GM12892 (cell line): ENCODE results near the gene GABRB3. TPM values are rescaled to one million over a fixed set of nuclear protein-coding genes. Genes with fewer than 3 reads are reported as not detected.

ENCODE experiments used
- DNase-seq: peaks from one replicate; pipeline ENCODE4 v3.0.0; 2011; ENCODE audit not compliant: insufficient read length
- FAIRE-seq: peaks from 2 replicates; lab custom pipeline; 2011; peaks lifted over from hg19 to GRCh38; lab: Jason Lieb, UNC
- POLR2A ChIP-seq: IDR thresholded peaks from 2 replicates; pipeline ENCODE4 v1.6.1; 2011; ENCODE audit warnings: low read depth, low read length, control low read depth
- POLR2AphosphoS5 ChIP-seq: IDR thresholded peaks from 2 replicates; pipeline ENCODE4 v1.6.1; 2011; ENCODE audit warnings: low read depth, low read length, control low read depth
- TAF1 ChIP-seq: IDR thresholded peaks from 2 replicates; pipeline ENCODE4 v1.6.1; 2011; ENCODE audit warnings: low read depth, mild to moderate bottlenecking, control low read depth, low read length, borderline replicate concordance
- polyA plus RNA-seq: library from polyadenylated mRNA; unstranded; fragments of >200 nt; gene quantifications from one replicate; pipeline ENCODE4 v1.2.1, GENCODE V29; 2012; ENCODE audit warnings: missing spikeins, inconsistent platforms; ENCODE audit not compliant: missing spikeins

Gene GABRB3
- not detected for polyA plus RNA-seq

DNA sequence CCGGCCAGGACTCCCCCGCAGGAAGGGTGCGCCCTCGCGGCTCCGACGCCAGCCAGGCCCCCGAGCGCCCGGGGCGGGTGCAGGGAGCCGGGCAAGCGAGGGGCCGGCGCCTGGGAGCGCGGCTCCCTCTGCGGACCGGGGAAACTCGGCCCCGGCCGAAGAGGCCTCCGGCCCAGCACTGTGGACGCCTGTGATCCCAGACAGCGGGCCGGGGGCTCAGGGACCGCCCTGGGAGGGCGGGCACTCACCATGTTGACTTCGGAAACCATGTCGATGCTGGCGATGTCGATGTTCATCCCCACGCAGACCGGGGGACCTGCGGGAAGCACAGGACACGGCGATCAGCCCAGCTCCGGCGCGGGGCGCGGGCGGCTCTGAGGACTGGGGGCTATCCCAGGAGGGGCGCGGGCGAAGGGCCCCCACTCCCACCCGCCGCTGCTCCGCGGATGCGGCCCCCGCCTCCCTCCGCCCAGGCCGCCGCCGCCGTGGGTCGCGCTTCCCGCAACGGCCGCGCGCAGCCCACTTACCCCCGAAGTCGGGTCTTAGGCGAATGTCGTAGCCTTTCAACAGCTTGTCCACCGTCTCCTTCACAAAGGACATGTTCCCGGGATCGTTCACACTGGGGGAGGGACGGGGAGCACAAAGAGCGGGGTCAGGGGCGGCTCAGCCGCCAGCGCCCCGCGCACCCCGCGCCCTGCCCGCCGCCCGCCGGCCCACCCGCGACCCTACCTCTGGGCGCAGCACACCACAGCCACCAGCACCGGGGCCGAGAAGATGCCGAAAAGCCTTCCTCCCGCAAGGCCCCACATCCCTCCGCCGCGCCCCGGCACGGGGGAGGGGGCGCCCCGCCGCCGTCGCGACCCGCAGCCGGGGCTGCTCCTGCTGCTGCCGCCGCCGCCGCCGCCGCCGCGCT lies at the start of gene GABRB3:
Gene GABRB3, minus strand, starts transcription at position 913 of the 913 bp plus-strand sequence.
- TF ChIP-seq TAF1 (no peak), POLR2AphosphoS5 (no peak), POLR2A (no peak)
- no peak for FAIRE-seq
- DNase-seq, result no peak

DNA sequence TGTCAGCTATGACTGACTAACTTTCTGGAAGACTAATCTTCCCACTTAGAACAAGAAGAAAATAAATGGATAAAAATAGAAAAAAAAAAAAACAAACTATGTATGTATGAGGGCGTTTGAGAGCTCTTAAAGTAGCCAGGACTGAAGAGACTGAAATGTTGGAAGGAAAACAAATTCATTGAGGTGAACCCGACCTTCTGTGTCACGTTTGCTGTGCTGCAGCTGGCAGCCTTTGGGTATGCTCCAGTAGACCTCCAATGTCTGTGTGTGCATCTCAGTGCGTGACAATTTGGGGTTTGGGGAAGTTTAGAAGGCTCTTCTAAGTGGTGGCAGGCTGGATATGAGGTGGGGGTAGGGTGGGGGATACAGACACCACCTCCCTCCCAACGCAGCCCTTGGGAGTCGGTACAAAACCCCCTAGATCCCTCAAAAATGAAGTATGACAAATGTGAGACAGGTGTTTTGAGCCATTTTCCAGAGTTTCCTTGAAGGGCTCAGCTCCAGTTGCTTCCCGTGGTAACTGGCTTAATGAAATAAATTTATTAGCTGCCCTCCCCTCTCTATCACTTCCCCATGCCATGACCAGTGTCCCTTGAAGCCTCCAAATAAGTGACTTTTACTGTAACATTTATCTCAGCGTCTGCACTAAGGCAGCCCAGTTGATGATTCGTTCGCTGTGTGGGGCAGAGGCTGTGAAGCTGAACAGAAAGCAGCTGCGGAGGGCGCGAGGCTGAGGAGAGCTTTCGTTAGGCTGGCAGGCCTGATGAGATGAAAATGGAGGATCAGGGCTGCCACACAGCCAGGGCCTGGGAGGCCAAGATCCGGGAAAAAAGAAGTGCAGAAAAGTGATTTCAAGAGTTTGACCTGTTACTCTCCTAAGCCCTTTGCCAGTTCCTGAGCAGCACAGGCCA lies 34.9 kb upstream of the GABRB3 start:
- DNase-seq, result no peak
- FAIRE-seq, result no peak

DNA sequence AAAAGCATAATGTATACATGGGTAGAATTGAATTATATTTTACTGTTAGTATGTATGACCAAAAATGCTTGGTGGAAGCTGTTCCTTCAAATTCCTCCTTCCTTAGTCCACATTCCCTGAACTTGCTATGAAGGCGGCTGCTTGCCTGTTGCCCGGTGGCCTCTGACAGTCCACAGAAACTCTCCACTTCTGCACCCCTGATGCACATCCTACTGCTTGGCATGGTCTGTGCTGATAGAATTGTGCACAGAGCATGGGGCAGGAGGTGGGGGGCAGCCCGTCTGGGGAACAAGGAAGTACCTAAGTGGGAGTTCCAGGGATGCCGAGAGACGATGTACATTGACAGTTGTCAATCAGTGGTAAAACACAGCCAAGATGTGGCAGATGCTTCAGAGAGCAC lies 33.7 kb upstream of the GABRB3 start:
- FAIRE-seq (no peak), DNase-seq (no peak)
- TF ChIP-seq POLR2AphosphoS5, result no peak
- no peak for TF ChIP-seq TAF1
- no peak for TF ChIP-seq POLR2A

More for the DNA sequence above, 34.9 kb upstream of the GABRB3 start:
- TF ChIP-seq POLR2AphosphoS5 (no peak), TAF1 (no peak), POLR2A (no peak)

DNA sequence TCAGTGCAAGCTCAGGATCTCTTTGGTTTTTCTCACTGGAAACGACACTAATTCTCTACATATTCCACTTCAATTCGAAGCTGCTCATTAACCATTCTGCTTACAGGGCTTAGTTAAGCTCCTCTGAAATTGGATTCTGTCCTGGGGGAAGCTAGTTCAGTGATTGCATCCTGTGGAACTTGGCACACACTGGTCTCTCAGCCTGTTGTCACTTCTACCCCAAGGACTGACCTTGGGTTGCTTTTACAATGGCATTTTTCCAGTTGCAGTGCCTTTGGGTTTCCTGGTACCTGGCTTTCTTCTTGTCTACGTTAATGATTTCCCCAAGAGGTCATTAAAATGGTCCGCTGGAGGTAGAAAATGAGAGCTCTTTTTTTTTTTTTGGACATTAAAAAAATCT lies 33.3 kb upstream of the GABRB3 start:
- DNase-seq, result no peak
- FAIRE-seq, result no peak
- TF ChIP-seq TAF1 (no peak), POLR2AphosphoS5 (no peak), POLR2A (no peak)

DNA sequence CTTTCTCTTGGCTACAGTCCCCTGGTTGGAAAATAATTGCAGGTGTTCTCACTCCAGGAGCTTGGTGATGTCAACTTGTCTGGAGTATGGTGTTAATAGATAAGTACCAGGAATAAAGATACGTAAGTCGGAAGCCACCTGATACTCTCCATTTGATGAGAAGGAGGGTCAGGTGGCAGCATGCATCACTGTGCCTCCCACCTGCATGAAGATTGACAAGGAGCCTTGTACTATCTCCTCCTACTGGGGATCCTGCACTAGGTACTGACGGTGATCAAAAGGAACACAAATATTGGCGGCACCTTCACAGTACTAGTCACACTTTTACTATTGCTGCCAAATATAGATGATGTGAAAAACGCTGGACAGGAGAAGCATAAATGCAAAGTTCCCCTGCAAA lies 32.6 kb upstream of the GABRB3 start:
- DNase-seq (no peak), FAIRE-seq (no peak)
- no peak for TF ChIP-seq POLR2A
- TF ChIP-seq POLR2AphosphoS5, result no peak
- no peak for TF ChIP-seq TAF1

DNA sequence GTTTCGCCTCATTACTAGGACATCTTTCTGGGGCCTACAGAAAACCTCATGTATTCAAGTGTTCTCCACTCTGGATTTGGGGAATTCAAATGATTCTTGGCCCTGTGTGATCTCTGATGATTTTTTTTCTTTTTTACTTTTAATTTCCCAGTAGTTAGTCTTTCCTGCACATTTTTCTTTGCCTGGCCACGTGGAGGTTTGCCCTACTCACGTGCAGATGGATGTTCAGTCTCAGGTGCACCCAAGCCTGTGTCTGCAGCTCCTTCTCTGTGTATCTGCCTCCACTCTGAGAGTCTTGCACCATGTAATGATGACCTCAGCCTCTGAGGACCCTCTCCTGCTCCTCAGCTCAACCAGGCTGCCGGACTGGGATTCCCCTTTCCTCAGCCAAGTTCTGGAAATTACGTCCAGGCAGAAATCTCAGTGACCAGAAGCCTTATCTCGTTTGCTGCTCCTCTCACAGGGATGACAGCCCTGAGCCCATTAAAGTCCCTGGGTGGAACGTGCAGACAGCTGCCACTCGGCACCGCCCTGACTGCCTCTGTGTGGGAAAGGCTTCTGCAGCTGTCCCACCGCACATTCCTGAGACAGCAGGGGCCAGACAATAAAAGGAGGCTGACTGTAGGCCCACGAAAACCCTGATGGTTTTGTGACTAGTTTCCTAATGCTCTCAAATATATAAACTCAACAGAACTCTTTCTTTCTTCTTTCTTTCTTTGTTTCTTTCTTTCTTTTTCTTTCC lies 31.4 kb upstream of the GABRB3 start:
- FAIRE-seq (no peak), DNase-seq (no peak)
- no peak for TF ChIP-seq POLR2AphosphoS5
- TF ChIP-seq POLR2A, result no peak
- TF ChIP-seq TAF1, result no peak

DNA sequence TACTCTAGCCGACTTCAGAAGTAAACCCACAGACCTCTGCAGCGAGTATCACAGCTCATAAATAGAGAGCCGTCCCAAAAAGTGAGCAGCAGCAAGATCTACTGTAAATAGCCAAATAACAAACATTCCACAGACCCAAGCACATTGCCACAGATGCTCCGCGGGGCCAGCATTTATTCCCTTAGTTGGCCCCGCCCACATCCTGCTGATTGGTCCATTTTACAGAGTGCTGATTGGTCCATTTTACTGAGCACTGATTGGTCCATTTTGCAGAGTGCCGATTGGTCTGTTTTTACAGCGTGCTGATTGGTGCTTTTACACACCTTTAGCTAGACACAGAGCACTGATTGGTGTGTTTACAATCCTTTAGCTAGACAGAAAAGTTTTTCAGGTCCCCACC lies 17.3 kb upstream of the GABRB3 start:
- TF ChIP-seq POLR2A (no peak), TAF1 (no peak), POLR2AphosphoS5 (no peak)
- FAIRE-seq (no peak), DNase-seq (no peak)

DNA sequence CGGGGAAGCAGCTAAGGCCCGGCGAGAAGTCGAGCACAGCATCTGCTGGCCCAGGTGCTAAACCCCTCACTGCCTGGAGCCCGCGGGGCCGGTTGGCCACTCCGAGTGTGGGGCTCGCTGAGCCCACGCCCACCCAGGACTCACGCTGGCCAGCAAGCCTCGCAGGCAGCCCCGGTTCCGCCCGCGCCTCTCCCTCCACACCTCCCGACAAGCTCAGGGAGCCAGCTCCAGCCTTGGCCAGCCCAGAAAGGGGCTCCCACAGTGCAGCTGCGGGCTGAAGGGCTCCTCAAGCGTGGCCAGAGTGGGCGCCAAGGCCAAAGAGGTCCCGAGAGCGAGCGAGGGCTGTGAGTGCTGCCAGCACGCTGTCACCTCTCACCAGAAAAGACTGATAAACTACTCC lies 8.9 kb upstream of the GABRB3 start:
- DNase-seq, result no peak
- TF ChIP-seq TAF1 (no peak), POLR2AphosphoS5 (no peak), POLR2A (no peak)
- FAIRE-seq, result no peak

DNA sequence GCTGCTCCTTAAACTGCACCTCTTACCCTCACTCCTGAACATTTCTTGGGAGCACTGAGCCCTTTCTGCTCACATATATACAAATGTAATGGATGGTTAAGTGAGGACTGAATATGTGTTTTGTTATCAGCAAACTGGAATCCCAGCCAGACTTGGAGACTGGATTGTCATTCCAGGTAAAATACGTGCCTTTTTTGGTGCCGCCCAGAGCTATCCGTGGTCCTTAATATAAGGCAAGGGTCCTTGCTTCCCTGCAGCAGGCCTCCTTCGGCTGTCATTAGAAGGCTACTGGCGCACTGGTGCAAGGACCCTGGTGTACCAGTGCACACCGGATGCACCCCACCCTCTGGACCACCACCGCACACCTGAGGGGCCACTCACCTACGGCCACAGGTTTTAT lies 1.1 kb upstream of the GABRB3 start:
- DNase-seq (no peak), FAIRE-seq (no peak)
- TF ChIP-seq POLR2AphosphoS5 (no peak), TAF1 (no peak), POLR2A (no peak)

DNA sequence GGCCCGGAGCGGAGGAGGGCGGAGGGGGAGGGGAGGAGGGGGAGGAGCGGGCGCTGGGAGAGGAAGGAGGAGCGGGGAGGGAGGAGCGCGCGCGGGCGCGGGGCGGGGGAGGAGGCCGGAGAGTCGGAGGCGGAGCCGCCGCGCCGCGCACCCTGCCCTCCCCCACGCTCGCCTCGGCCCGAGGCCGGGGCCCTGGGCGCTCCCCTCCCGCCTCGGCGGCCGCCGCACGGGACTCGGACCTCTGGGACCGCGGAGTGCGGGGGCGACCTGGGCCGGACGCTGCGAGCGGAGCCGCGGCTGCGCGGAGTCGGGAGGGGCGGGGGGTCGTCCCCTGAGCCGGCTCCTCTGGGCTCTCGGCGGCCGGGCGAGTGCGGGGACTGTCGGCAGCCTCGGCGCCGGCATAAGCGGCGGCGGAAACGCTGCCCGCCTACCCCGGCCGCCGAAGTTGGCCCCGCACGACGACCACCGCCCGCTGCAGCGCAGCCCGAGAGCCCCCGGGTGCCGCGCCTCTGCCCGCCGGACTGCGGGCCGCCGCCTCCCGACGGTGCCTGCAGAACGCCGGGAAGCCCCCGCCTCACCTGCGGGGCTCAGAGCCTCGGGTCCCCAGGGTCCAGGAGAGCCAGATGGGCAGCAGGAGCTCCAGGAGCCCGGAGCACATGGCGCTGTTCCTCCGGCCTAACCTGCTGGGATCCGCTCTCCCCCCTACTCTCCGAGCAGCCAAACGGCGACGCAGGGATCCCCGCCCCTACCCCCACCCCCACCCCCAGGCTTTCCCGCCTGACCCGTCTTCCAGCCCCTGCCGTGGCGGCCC lies 406 bp upstream of the GABRB3 start:
- DNase-seq (no peak), FAIRE-seq (no peak)
- TF ChIP-seq POLR2A (no peak), POLR2AphosphoS5 (no peak), TAF1 (no peak)
